ENCODE results near the gene PNP. TPM values are rescaled to one million over a fixed set of nuclear protein-coding genes. Genes with fewer than 3 reads are reported as not detected.
"Not testable (repeated sequence)": the region's sequence is repeated elsewhere in the genome, so short reads cannot be mapped to it uniquely, and the experiment has no call there.

Gene PNP
- total RNA-seq (2014; rRNA removed; shearing (Covaris generic)): 42.3 and 45.0 TPM in 2 replicates

DNA sequence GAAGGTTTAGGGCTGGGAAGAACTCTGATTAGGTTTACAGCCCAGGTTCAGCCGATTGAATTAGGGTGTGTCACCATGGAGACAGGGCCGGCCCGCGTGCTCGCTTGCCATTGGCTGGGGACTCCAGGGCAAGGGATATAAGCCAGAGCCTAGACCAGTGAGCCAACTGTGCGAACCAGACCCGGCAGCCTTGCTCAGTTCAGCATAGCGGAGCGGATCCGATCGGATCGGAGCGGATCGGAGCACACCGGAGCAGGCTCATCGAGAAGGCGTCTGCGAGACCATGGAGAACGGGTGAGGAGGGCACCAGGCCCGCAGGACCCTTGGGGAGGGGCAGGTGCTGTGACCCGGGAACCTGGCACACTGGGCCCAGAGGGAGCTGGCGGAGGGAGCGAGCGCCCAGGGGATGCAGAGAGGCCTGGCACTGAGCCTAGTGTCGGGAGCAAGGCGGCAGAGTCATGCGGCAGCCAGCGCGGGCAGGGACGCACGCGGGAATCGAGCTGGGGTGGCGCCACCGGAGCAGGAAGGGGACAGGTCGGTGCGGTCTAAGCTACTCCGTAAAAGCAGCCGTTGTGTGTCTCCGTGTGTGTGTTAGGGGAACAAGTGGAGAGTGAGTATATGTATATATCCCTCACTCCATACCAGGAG is at the start of gene PNP:
Gene PNP (plus strand): TSS at position 165 of the 648 bp plus-strand sequence. CDS start 119 bp downstream, at position 284.
- DNase-seq (ENCODE audit: low read depth): peak; percentile 83

DNA sequence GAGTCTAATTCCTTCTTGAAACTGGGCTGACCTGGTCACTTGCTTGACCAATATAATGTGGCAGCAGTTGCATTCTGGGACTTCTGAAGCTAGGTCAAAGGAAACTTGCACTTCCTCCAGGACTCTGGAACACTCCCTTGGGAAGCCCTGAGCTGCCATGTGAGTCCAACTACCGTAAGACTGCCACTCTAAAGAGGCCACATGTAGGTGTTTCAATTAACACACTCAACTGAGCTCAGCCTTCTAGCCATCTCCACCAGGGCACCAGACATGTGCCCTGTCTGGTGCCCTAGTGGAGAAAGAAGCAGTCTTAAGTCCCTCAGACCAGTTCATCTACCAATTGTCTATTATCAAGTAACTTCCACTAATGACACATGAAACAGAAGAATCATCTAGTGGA is 49.8 kb upstream of the PNP start:
- no peak for DNase-seq (ENCODE audit: low read depth)

DNA sequence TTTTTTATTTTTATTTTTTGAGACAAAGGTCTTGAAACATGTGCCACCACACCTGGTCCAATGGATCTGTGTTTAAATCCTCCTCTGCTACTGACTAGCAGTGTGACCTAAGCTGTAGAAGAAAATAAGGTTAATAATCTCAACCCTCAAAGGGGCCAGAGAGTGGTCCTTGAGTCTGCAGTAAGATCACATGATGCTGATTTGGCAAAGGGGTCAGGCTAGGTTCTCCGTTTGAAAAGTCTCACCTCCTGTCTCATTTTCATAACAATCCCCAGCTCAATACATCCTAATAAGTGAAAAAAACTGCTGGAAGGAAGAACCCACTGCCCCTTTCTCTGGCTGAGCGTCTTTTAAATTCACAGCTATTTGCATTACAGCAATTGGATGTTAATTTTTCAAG is 47.9 kb upstream of the PNP start:
- no peak for DNase-seq (ENCODE audit: low read depth)

DNA sequence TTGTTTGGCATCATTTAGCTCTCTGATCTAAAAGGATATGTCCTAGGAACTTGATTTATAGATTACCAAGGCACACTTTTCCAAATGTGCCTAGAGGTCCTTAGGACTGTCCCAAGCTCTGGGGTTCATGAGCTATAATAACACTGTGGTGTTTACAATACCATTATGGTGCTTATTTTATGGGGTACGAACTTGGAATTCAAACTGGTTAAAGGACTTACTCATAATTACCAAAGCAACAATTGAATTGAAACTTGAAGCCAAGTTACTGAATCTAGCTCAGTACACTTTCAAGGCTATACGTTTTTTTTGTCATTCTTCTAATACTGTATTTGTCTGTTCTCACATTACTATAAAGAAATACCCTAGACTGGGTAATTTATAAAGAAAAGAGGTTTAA is 46.3 kb upstream of the PNP start:
- DNase-seq (ENCODE audit: low read depth): no peak

GRCh38 chr14:20424851-20425250 is 44.4 kb upstream of the PNP start:
- no peak for DNase-seq (ENCODE audit: low read depth)

DNA sequence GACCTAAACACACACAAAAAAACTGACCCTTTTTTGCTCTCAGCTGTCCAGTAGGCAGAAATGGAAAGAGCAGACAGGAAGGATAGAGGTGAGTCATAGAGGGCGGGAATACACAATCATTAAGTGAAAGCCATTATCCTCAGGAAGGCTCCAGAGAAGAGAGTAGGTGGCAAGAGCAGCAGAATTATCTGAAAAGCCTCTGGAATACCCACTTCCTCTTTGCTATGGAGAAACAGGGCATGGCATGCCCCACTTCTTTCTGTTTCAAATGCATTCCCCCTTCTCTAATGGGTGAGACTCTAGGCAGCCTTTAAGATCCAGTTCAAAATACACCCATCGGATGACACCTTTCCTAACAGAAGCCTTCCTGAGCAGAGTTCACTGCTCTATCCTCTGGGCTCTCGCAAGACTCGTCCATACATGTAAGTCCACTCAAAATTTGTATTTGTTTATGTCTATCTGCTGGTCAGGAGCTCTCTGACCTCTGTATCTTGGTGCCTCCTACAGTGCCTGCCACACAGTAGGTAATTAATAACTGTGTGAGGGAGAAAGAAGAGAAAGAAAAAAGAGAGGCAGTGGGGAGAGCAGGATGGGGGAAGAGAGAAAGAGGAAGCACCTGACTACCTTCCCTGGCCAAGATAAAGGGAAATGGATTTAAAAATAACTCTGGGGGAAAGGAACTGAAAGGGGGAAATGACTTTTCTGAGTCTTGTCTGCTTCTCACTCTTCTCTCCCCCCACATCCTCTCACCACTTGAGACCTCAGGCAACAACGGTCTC is 41.8 kb upstream of the PNP start:
- DNase-seq (ENCODE audit: low read depth): peak; percentile 71

DNA sequence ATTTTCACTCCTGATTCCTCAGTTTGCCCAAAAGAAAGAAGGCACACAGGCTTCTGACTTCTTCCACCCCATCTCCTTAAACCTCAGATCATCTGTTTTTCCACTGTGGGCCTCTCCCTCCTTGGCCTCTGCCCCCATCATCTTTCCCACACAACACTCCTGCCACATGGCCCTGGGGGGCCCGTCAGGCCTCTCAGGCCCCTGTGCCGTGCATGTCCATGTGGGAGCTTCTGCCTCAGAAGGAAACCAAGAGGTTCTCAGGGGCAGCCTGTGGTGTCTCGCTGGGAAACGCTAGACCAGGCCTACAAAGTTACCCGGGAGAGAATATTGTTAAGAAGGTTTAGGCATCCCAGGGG is 41.2 kb upstream of the PNP start:
- no peak for DNase-seq (ENCODE audit: low read depth)

GRCh38 chr14:20428802-20429201 is 40.4 kb upstream of the PNP start:
- DNase-seq (ENCODE audit: low read depth): no peak

DNA sequence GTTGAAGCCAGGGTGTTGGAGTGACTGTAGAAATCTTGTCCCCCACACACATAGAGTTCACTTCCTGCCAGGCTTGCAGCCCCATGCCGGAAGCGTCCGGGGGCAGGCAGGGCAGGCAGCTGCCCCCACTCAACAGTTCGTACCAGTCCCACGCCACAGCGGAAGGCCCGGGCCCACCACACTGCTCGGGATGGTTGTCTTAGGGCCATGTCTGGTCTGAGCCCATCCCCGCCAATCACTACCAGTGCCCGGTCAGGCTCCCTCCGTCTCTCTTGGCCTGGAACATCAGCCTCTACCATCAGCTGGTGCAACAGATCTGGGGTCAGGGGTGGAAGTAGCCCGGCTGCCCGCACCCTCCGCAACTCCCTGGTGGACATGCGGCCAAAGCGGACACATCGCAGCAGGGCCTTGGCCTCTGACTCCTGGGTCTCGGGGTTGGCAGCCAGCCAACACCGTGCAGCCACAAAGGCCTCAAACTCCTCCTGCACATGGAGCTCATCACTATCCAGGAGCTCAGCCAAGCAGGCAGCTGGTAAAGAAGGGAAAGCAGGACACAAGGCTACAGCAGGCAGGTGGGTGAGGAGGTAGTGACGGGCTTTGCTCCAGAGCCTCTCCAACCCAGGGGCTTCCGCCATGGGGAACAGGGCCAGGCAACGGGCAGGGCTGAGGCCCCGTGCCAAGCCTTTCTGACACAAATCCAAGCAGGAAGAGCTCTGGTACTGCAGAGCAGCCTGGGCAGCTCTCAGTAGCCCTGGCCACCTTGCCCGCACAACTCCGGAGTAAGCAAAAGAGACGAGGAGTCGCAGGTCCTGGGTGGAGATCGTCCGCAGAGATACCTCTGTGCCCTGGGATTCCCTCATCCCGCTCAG is 39.2 kb upstream of the PNP start:
- no peak for DNase-seq (ENCODE audit: low read depth)

DNA sequence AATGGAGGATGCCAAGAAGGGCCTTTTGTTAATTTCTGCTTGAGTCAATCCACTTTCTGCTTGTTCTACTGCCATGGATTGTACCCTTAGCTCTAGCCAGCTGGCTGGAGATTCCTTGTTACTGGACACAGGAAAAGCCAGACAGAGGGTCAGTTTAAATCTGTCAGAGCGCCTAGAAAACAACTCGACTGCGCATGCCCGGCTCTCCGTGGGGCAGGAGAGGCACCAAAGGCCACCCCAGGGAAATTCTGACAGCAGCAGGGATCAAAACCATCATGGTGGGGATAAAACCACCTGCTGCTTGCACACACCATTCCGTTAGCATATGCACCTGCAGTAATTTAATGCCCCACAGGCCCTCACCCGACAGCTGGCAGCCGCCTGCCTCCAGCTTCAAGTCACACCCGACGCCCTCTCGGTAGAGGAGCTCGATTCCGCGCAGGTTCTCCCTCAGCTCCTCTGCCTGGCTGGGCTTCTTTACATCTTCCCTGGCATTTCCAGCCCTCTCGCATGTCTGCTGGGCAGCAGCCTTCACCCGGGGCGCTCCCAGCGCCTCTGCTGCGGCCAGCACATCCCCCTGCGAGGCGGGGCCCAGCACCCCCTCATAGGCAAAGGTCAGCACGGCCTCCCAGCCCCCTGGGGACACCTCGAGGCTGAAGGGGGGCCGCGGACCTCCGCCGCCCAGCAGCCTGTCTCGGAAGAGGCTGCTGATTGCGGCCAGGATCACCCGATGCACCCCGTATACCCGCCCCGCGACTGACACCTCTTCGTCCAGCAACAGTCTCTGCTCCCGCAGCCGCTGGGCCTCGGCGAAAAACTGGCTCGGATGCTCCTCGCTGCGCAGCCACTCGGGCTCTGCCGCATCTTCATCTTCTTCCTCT is 34.3 kb upstream of the PNP start:
- DNase-seq (ENCODE audit: low read depth): no peak

GRCh38 chr14:20435582-20436362 is 33.4 kb upstream of the PNP start, which contains the start of gene KLHL33:
Gene KLHL33, minus strand, starts transcription at chr14:20436166. Its CDS starts 355 bp downstream, at chr14:20435811.
- no peak for DNase-seq (ENCODE audit: low read depth)

GRCh38 chr14:20436363-20436755 is 32.8 kb upstream of the PNP start:
- peak; percentile 52 for DNase-seq (ENCODE audit: low read depth)

- DNase-seq (ENCODE audit: low read depth): no peak
Observed at GRCh38 chr14:20438664-20439063, 30.5 kb upstream of the PNP start.

GRCh38 chr14:20440465-20440864 is 28.7 kb upstream of the PNP start:
- DNase-seq (ENCODE audit: low read depth): no peak

GRCh38 chr14:20440882-20441281 is 28.3 kb upstream of the PNP start:
- DNase-seq (ENCODE audit: low read depth): no peak

DNA sequence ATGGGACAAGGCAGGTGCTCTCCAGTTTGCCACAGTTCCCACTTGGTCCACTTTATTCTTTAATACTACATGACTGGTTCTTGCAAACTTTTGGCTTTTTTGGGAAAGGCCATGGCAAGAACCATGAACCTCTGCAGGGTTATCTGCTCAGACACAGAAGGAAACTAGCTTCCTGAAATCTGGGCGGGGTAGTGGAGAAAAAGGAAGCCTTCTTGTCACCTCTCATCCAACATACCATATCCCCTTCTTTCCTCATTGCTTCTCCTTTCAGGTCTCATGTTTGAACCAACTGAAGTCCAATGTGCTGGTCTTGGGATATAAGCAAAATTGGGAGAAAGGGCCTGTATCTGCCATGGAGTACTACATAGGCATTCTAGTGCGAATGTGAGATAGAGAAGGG is 27.7 kb upstream of the PNP start:
- DNase-seq (ENCODE audit: low read depth): no peak

- not testable (repeated sequence) for DNase-seq (ENCODE audit: low read depth)
Observed at GRCh38 chr14:20443650-20444049, 25.6 kb upstream of the PNP start.

- no peak for DNase-seq (ENCODE audit: low read depth)
Observed at GRCh38 chr14:20446889-20447288, 22.3 kb upstream of the PNP start.

- not testable (repeated sequence) for DNase-seq (ENCODE audit: low read depth)
Observed at GRCh38 chr14:20452831-20453230, 16.4 kb upstream of the PNP start.

DNA sequence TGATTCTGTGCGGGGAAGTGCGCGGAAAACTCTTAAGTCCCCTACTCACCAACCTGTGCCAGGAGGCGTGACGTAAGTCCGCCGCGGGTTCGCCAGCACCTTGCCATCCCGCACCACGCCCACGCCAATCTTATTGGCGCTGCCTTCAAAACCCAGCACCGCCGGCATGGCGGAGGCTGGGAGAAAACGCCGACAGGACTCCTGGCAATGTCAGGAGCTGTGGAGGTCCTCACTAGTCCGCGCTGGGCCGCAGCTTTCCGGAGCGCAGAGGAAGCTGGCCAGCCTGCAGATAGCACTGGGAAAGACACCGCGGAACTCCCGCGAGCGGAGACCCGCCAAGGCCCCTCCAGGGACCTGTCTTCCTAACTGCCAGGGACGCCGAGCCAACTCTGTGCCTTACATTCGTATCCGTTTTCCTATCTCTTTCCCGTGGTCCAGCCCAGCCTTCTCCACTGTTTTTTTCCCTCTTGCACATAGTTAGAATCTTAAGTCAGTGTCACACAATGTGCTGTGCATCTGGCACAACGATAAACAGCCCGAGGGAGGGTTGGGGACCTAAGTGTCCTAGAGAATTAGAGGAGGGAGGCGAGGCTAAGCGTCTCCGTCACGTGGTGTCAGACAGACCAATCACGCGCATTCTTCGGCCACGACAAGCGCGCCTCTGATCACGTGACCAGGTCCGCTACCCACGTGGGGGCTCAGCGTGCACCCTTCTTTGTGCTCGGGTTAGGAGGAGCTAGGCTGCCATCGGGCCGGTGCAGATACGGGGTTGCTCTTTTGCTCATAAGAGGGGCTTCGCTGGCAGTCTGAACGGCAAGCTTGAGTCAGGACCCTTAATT is 14.5 kb upstream of the PNP start, which contains the start of the genes APEX1 and OSGEP:
Gene APEX1 (plus strand): TSS at position 711 of the 839 bp plus-strand sequence. CDS start 420 bp downstream, outside the sequence.
Gene OSGEP (minus strand): TSS at position 297 of the 839 bp plus-strand sequence. CDS start 129 bp downstream, at position 168.
- peak; percentile 97 for DNase-seq (ENCODE audit: low read depth)

All from RPMI7951 (cell line).